Caco-2 (cell line): ENCODE data around the gene ZDHHC17. TPM values are rescaled to one million over a fixed set of nuclear protein-coding genes. Genes with fewer than 3 reads are reported as not detected.

ENCODE experiments used
- BruUV-seq: library from RNA; stranded (reverse); fragments of 400-500 nt; replicated peaks from 2 replicates; lab custom pipeline; 2021; lab: Mats Ljungman, UMichigan
- CTCF ChIA-PET: fragments of 300-600 bp; sonication (Branson Sonifier 250); formaldehyde crosslinking; loops from one replicate; lab custom pipeline; 2022; ENCODE audit warnings: antibody characterized with exemption; lab: Charles Lee
- POLR2A ChIA-PET: fragments of 300-600 bp; sonication (Branson Sonifier 250); formaldehyde crosslinking; loops from one replicate; lab custom pipeline; 2022; ENCODE audit warnings: antibody characterized with exemption; lab: Charles Lee
- DNase-seq, 2 experiments: peaks; one replicate each; pipeline versions ENCODE4 v3.0.0 to v3.0.0-alpha.2; 2020 to 2022
- H3K27me3 ChIP-seq: replicated peaks from 2 replicates; pipeline ENCODE4 v1.6.0; 2011; ENCODE audit warnings: low read length; ENCODE audit not compliant: control insufficient read depth, insufficient read depth
- H3K36me3 ChIP-seq: 2 replicates; pipeline ENCODE4 v1.5.1; 2011; ENCODE audit warnings: low read length; ENCODE audit not compliant: control insufficient read depth, insufficient read depth
- H3K4me1 ChIP-seq: fragments of 250-450 bp; sonication (Bioruptor Pico); 2 replicates; pipeline ENCODE4 v1.5.1; 2020; ENCODE audit warnings: mild to moderate bottlenecking
- H3K4me3 ChIP-seq: 2 replicates; pipeline ENCODE4 v1.5.1; 2011; ENCODE audit warnings: low read depth, mild to moderate bottlenecking, control low read depth, low read length
- H3K9me3 ChIP-seq: fragments of 250-450 bp; sonication (Bioruptor Pico); 2 replicates; pipeline ENCODE4 v1.5.1; 2020; ENCODE audit warnings: mild to moderate bottlenecking, moderate library complexity
- H3K27ac Mint-ChIP-seq: one replicate; pipeline ENCODE4 v1.8.0; 2022; ENCODE audit warnings: mixed read lengths; ENCODE audit not compliant: unreplicated experiment
- H3K27me3 Mint-ChIP-seq: one replicate; pipeline ENCODE4 v1.8.0; 2022; ENCODE audit warnings: mixed read lengths; ENCODE audit not compliant: insufficient read depth, unreplicated experiment
- H3K36me3 Mint-ChIP-seq: one replicate; pipeline ENCODE4 v1.8.0; 2022; ENCODE audit warnings: mild to moderate bottlenecking, mixed read lengths; ENCODE audit not compliant: insufficient read depth, unreplicated experiment
- H3K4me1 Mint-ChIP-seq: one replicate; pipeline ENCODE4 v1.8.0; 2022; ENCODE audit warnings: low read depth, mixed read lengths; ENCODE audit not compliant: unreplicated experiment
- H3K4me3 Mint-ChIP-seq: one replicate; pipeline ENCODE4 v1.8.0; 2022; ENCODE audit warnings: mild to moderate bottlenecking, moderate library complexity, mixed read lengths; ENCODE audit not compliant: unreplicated experiment
- H3K9me3 Mint-ChIP-seq: one replicate; pipeline ENCODE4 v1.8.0; 2022; ENCODE audit warnings: mixed read lengths; ENCODE audit not compliant: unreplicated experiment
- intact Hi-C: fragments of 100-400 bp; cut with micrococcal nuclease; formaldehyde crosslinking; loops from one replicate; pipeline ENCODE4 v1.10.0; 2022; ENCODE audit not compliant: unreplicated experiment
- total RNA-seq: library from RNA; stranded (reverse); gene quantifications from 2 replicates; pipeline ENCODE4 v1.2.3, GENCODE V29; 2022
- TF ChIP-seq, protein P1 (sequence below), 2 experiments: fragments of 200-600 bp in 1 of 2; IDR thresholded peaks; 1 replicate in 1 of 2; 2 replicates in 1 of 2; pipeline versions ENCODE4 v1.5.1 to v1.8.0; 2011 to 2022; ENCODE audit warnings: antibody characterized with exemption in 1 of 2, control low read depth in 1 of 2, inconsistent platforms in 1 of 2, low read depth in 1 of 2, low read length in 1 of 2, mild to moderate bottlenecking in 1 of 2, moderate library complexity in 1 of 2; ENCODE audit not compliant: insufficient read depth in 1 of 2, severe bottlenecking in 1 of 2, unreplicated experiment in 1 of 2

ZDHHC17 gene
- total RNA-seq, 1 experiment from 2014 or later = 32.2 TPM

GRCh38 chr12:76787689-76788088 lies 23.8 kb downstream of the ZDHHC17 start:
- TF ChIP-seq, protein P1, sequence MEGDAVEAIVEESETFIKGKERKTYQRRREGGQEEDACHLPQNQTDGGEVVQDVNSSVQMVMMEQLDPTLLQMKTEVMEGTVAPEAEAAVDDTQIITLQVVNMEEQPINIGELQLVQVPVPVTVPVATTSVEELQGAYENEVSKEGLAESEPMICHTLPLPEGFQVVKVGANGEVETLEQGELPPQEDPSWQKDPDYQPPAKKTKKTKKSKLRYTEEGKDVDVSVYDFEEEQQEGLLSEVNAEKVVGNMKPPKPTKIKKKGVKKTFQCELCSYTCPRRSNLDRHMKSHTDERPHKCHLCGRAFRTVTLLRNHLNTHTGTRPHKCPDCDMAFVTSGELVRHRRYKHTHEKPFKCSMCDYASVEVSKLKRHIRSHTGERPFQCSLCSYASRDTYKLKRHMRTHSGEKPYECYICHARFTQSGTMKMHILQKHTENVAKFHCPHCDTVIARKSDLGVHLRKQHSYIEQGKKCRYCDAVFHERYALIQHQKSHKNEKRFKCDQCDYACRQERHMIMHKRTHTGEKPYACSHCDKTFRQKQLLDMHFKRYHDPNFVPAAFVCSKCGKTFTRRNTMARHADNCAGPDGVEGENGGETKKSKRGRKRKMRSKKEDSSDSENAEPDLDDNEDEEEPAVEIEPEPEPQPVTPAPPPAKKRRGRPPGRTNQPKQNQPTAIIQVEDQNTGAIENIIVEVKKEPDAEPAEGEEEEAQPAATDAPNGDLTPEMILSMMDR (IDR thresholded peaks at IDR 0.05; ENCODE audit: insufficient read depth in 1 of 2, low read depth in 1 of 2, low read length in 1 of 2, severe bottlenecking in 1 of 2, unreplicated experiment in 1 of 2) = no peak
- Mint-ChIP-seq H3K9me3 (no peaks in the 10 kb centered on the region), H3K4me3 (no peak overlapping the region), H3K4me1 (peaks cover 8% of the 10 kb centered on the region), H3K27me3 (no peaks in the 10 kb centered on the region), H3K27ac (no peak overlapping the region), H3K36me3 (no peaks in the 10 kb centered on the region)
- H3K36me3 ChIP-seq = no peaks in the 10 kb centered on the region
- no peaks in the 10 kb centered on the region for H3K9me3 ChIP-seq
- no peak for DNase-seq
- peaks cover 4% of the 10 kb centered on the region; the same call in 1 of the 2 replicates for H3K4me1 ChIP-seq
- ChIA-PET CTCF (no interaction called here), POLR2A (no interaction called here)
- no peak overlapping the region for H3K4me3 ChIP-seq
- intact Hi-C loops = no loop called here
- BruUV-seq = no TSS peak
- H3K27me3 ChIP-seq = no peaks in the 10 kb centered on the region

DNA sequence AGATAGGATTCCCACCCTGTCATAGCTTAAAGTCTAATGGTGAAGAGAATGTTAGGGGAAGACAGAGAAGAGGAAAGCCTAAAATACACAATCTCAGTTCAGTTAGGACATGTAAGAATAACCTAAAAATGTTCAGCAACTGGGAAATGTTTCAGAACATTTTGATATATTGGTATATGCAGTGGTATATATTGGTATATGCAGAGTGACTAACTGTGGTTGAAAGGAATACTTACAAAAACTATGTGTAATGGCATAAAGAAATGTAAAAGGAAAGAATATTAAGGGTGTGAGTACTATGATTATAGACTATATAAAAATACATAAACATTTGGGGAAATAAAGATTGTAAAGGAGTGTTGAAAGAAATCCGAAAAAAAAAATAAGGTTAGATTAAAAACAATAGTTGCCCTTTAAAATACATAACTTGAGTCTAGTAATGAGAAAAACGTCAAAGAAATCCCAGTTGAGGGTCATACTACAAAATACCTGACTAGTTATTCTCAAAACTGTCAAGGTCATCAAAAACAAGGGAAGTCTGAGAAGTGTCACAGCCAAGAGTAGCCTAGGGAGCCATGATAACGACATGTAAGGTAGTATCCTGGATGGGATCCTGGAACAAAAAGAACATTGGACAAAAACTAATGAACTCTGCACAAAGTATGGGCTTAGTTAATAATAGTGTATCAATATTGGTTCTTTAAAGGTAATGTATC lies 25.6 kb downstream of the ZDHHC17 start:
- POLR2A ChIA-PET = no interaction called here

More for the DNA sequence above, 25.6 kb downstream of the ZDHHC17 start:
- no peak for DNase-seq
- Histone ChIP-seq H3K4me3 (no peak overlapping the region), H3K27me3 (no peaks in the 10 kb centered on the region), H3K4me1 (peaks cover 4% of the 10 kb centered on the region; the same call in 1 of the 2 replicates), H3K9me3 (no peaks in the 10 kb centered on the region), H3K36me3 (no peaks in the 10 kb centered on the region)
- Mint-ChIP-seq H3K27ac (no peak overlapping the region), H3K9me3 (no peaks in the 10 kb centered on the region), H3K4me1 (peaks cover 7% of the 10 kb centered on the region), H3K36me3 (no peaks in the 10 kb centered on the region), H3K4me3 (no peak overlapping the region), H3K27me3 (no peaks in the 10 kb centered on the region)
- CTCF ChIA-PET = interaction anchor here (1.4 kb wide), 1 partner anchor 168 kb away, joined by 6 read pairs; no protein-coding TSS in a partner anchor
- intact Hi-C loops = loop anchor here (2.0 kb wide), 2 partner anchors 25 to 101 kb away; partner anchors contain the start of gene ZDHHC17
- no TSS peak for BruUV-seq
- TF ChIP-seq, protein P1 (IDR thresholded peaks at IDR 0.05; ENCODE audit: insufficient read depth in 1 of 2, low read depth in 1 of 2, low read length in 1 of 2, severe bottlenecking in 1 of 2, unreplicated experiment in 1 of 2) = no peak
